ENCODE measurements around the gene NTM.

NTM gene

GRCh38 chr11:131572423-131572822 lies 202.0 kb downstream of the NTM start:
- DNase-seq = no peak

GRCh38 chr11:131579932-131580387 lies 209.5 kb downstream of the NTM start:
- DNase-seq = no peak

- DNase-seq = no peak
Observed at GRCh38 chr11:131580476-131580875, 210.1 kb downstream of the NTM start.

- no peak for DNase-seq
Observed at GRCh38 chr11:131581046-131581445, 210.6 kb downstream of the NTM start.

GRCh38 chr11:131582021-131582525 lies 211.7 kb downstream of the NTM start:
- DNase-seq = no peak

GRCh38 chr11:131583421-131583820 lies 213.0 kb downstream of the NTM start:
- no peak for DNase-seq

GRCh38 chr11:131583938-131584337 lies 213.5 kb downstream of the NTM start:
- no peak for DNase-seq

GRCh38 chr11:131584785-131585592 lies 214.6 kb downstream of the NTM start:
- DNase-seq = no peak

- no peak for DNase-seq
Observed at GRCh38 chr11:131588057-131588456, 217.6 kb downstream of the NTM start.

GRCh38 chr11:131591051-131591461 lies 220.6 kb downstream of the NTM start:
- no peak for DNase-seq

GRCh38 chr11:131592152-131592551 lies 221.7 kb downstream of the NTM start:
- no peak for DNase-seq

- DNase-seq = no peak
Observed at GRCh38 chr11:131592734-131593133, 222.3 kb downstream of the NTM start.

GRCh38 chr11:131593301-131593700 lies 222.9 kb downstream of the NTM start:
- no peak for DNase-seq

GRCh38 chr11:131595797-131596196 lies 225.4 kb downstream of the NTM start:
- no peak for DNase-seq

GRCh38 chr11:131597890-131598289 lies 227.5 kb downstream of the NTM start:
- no peak for DNase-seq

- DNase-seq = no peak
Observed at GRCh38 chr11:131598305-131598704, 227.9 kb downstream of the NTM start.

- DNase-seq = no peak
Observed at GRCh38 chr11:131599285-131599684, 228.9 kb downstream of the NTM start.

GRCh38 chr11:131600628-131601027 lies 230.2 kb downstream of the NTM start:
- no peak for DNase-seq

- no peak for DNase-seq
Observed at GRCh38 chr11:131601586-131601985, 231.2 kb downstream of the NTM start.

GRCh38 chr11:131602431-131602830 lies 232.0 kb downstream of the NTM start:
- DNase-seq = no peak

- no peak for DNase-seq
Observed at GRCh38 chr11:131606811-131607335, 236.5 kb downstream of the NTM start.

- DNase-seq = no peak
Observed at GRCh38 chr11:131609337-131609736, 238.9 kb downstream of the NTM start.

- no peak for DNase-seq
Observed at GRCh38 chr11:131609921-131610320, 239.5 kb downstream of the NTM start.

GRCh38 chr11:131611322-131611721 lies 240.9 kb downstream of the NTM start:
- no peak for DNase-seq

GRCh38 chr11:131612533-131612932 lies 242.1 kb downstream of the NTM start:
- DNase-seq = no peak

Measured in stimulated activated CD4-positive, alpha-beta T cell treated with anti-CD3 and anti-CD28 coated beads, Interleukin-4, amount 100 ng/mL, for 24 hours (primary cell).